ENCODE data around the gene CTNNAL1.

CTNNAL1 gene

GRCh38 chr9:109026306-109026705 lies 13.0 kb upstream of the CTNNAL1 start:
- no peak for DNase-seq

GRCh38 chr9:109022873-109023272 lies 9.6 kb upstream of the CTNNAL1 start:
- DNase-seq: no peak

GRCh38 chr9:109020581-109021511 lies 7.5 kb upstream of the CTNNAL1 start:
- no peak for DNase-seq

GRCh38 chr9:109020113-109020512 lies 6.8 kb upstream of the CTNNAL1 start:
- DNase-seq: no peak

GRCh38 chr9:109019420-109019819 lies 6.1 kb upstream of the CTNNAL1 start:
- no peak for DNase-seq

GRCh38 chr9:109017493-109017892 lies 4.2 kb upstream of the CTNNAL1 start:
- no peak for DNase-seq

- DNase-seq: no peak
These were observed 3.8 kb upstream of the CTNNAL1 start for GRCh38 chr9:109017061-109017460.

GRCh38 chr9:109016132-109016531 lies 2.8 kb upstream of the CTNNAL1 start:
- no peak for DNase-seq

GRCh38 chr9:109014608-109015280 lies 1.4 kb upstream of the CTNNAL1 start:
- DNase-seq: no peak

- DNase-seq: no peak
These were observed 644 bp upstream of the CTNNAL1 start for GRCh38 chr9:109013679-109014607.

- DNase-seq: peak; percentile 37
These were observed 1.1 kb downstream of the CTNNAL1 start for GRCh38 chr9:109012009-109012875.

- no peak for DNase-seq
These were observed 2.0 kb downstream of the CTNNAL1 start for GRCh38 chr9:109011231-109011671.

- DNase-seq: peak; percentile 52
These were observed 2.6 kb downstream of the CTNNAL1 start for GRCh38 chr9:109010746-109011145.

- no peak for DNase-seq
These were observed 7.6 kb downstream of the CTNNAL1 start for GRCh38 chr9:109005678-109006077.

GRCh38 chr9:109003116-109003515 lies 10.2 kb downstream of the CTNNAL1 start:
- DNase-seq: no peak

- DNase-seq: no peak
These were observed 11.2 kb downstream of the CTNNAL1 start for GRCh38 chr9:109002141-109002540.

GRCh38 chr9:109001275-109001676 lies 12.0 kb downstream of the CTNNAL1 start:
- DNase-seq: no peak

- no peak for DNase-seq
These were observed 16.2 kb downstream of the CTNNAL1 start for GRCh38 chr9:108997112-108997511.

GRCh38 chr9:108996643-108997042 lies 16.7 kb downstream of the CTNNAL1 start:
- DNase-seq: no peak

GRCh38 chr9:108994695-108995094 lies 18.6 kb downstream of the CTNNAL1 start:
- no peak for DNase-seq

GRCh38 chr9:108991479-108991878 lies 21.8 kb downstream of the CTNNAL1 start:
- DNase-seq: no peak

- no peak for DNase-seq
These were observed 29.4 kb downstream of the CTNNAL1 start for GRCh38 chr9:108983885-108984284.

All from CD4-positive, alpha-beta T cell treated with Interleukin-15 for 1 hour (primary cell).